ELR (cell line): ENCODE results near the gene ZNF638.

ENCODE experiments used
- DNase-seq: peaks from one replicate; pipeline ENCODE4 v3.0.0-alpha.2; 2015; ENCODE audit warnings: low read depth

ZNF638 gene

DNA sequence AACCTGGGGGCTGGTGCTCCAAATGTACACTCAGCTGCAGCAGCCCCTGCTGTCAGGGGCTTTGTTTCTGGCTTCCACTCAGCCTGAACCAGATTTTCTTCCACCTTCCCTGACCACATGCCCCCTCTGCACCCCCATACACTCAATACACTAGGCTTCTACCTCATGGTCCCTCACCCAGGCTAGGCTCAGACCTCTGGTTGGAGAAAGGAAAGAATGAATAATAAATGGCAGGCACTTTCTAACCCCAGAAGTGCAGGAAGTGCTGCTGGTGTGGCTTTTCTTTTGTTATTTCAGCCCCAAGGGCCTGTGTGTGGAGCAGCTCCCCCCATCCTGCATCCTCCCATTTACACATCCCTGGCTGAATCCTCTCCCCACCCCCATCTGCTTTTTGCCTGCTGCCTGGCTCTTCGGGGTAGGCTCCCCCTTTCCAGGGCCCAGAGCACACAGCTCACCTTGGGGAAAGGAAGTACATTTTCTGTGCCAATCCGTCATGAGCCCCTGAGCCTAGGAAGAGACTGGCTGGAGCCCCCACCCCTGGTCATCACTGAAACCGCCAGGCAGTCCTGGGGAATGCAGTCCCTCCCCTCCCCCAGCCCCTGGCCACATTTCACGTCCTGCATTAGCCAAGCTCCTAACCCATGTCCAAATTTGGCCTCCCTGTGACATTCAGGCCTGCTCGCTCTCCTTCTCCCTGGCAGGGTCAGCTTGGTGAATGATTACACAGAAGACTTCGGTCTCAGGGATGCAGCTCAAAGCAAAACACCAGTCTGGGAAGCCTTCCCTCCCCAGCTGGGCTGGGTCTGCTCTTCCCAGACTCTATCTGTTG is 124.4 kb downstream of the ZNF638 start:
- peak; percentile 36 for DNase-seq

DNA sequence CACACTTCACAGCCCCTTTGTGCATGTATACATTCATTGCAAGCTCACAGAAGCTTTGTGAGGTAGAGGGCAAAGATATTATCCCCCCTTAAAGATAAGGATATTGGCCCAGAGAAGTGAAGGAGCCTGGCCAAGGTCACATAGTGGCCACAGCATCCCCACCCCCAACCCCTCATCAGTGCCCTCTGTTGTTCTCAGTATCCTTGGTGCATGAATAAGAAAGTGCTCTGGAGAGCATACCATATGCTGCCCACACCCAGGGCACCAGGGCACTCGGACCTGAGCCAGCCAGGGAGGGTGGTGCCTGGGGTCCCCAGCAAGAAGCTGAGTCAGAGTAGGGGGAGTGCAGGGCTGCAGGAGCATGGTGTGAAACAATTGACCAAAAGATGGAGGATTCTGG is 125.0 kb downstream of the ZNF638 start:
- DNase-seq: no peak

- DNase-seq: no peak
These were observed 125.7 kb downstream of the ZNF638 start for GRCh38 chr2:71457123-71457915.

DNA sequence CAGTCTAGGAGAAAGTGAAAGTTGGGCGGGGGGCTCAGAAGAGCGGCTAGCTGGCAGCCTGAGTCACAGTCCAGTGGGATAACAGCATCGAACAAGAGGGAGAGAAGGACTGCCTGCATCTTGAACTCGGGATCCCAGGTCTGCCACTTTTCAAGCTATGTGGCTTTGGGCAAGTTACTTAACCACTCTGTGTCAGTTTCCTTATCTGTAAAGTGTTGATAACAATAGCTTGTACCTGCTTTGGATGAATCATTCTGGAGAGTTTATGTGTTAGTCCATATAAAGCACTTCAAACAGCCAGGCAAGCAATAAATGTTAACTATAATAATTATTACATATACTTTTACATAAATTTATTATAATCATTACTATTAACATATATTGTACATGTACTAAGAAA is 126.3 kb downstream of the ZNF638 start:
- DNase-seq: no peak

- peak; percentile 70 for DNase-seq
These were observed 127.0 kb downstream of the ZNF638 start for GRCh38 chr2:71458413-71459083.

DNA sequence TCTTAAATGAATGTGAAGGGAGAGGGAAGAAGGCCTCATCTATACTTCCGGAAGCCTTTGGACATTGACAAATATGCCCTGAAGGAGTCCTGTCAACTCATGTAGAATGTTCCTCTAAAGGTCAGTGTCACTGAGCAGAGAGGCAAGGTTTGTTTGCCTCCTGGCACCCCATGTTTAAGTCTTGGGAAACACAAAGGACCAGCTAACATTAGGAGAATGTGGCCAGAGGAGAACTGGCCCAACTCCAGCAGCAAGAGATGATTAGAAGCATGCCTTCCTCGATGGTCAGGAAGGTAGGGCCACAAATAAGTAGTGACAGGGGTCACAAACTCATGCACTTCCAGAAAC is 127.5 kb downstream of the ZNF638 start:
- no peak for DNase-seq

DNA sequence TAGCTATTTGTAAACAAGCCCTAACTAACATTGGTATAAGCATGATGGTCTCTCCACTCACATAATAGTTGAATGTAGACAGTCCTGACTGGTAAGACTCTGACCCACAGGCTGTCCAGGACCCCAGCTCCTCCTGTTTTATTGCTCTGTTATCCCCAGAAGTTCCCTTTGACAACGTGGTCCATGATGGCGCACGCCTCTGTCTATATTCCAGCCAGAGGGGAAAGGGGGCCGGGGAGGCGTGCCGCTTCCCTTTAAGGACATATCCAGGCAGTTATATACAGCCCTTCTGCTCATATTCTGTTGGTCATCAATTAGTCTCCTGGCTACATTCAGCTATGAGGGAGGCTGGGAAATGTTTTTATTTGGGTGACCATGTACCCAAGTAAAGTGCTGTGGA is 128.5 kb downstream of the ZNF638 start:
- DNase-seq: no peak

- peak; percentile 54 for DNase-seq
These were observed 129.2 kb downstream of the ZNF638 start for GRCh38 chr2:71460595-71461303.

DNA sequence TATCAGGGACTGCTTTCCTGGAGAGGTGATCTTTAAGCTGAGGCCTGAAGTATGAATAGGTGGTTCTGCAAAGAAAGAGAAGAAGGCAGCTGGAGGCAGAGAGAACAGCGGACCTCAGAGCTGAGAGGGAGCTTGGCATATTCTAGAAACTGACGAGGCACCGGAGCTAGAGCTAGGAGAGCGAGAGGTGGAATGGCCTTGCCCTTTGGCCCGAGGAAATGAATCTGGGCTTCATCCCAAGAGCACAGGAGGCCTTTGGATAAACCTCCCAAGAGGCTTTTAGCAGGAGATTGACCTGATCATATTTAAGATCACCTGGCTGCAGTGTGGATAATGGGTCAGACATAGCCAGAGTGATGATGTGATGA is 129.7 kb downstream of the ZNF638 start:
- no peak for DNase-seq

- DNase-seq: no peak
These were observed 130.5 kb downstream of the ZNF638 start for GRCh38 chr2:71462056-71462605.

DNA sequence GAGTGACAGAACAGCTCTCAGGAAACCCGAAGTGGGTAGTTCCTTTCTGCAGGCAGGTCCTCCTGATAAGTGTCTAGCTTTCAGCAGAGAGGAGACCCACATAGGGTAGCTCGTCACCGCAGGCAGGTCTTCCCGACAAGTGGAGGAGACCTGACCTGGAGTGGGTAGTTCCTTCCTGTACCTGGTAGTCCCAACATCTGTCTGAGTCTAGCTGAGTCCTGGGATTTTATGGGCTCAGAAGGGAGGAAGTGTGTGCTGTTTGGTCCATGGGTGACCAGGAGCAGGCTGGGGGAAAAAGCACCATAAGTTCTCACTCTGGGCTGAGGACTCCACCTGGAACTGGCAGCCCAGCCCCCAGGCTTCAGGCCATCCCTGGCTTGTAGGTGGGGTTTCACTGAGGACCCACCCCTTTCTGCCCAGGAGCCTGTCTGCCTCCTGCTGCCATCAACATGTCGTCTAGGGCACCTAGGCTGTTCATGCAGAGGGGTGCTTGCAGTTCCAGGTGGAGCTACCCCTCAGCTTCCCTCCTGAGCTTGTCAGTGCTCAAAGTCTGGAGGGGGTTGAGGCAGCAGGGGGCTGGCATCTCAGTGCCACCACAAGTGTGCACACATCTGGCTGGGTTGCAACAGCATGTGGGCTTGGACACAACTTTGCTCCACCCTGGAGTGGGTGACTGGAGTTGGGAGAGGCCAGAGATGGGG is 131.2 kb downstream of the ZNF638 start:
- no peak for DNase-seq

GRCh38 chr2:71463342-71463654 is 131.7 kb downstream of the ZNF638 start:
- DNase-seq: no peak

GRCh38 chr2:71464389-71464788 is 132.8 kb downstream of the ZNF638 start:
- no peak for DNase-seq

DNA sequence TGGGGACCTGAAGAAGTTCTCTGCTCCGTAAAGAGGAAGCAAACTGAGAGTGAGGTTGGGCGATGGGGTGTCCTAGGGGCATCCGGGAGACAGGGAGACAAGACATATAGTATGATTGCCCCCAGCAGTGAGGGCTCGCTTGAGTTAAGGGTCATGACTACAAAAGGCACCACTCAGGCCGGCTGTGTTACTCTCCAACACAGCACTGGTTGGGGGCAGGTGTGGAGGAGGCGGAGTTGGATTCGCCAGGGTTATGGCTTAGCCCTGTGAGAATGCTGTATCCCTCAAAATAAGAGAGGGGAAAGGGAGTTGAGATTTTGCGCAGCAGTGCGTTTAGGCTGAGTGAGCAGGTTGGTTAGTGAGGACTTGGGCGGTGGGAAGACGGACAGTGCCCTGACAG is 133.8 kb downstream of the ZNF638 start:
- DNase-seq: no peak

DNA sequence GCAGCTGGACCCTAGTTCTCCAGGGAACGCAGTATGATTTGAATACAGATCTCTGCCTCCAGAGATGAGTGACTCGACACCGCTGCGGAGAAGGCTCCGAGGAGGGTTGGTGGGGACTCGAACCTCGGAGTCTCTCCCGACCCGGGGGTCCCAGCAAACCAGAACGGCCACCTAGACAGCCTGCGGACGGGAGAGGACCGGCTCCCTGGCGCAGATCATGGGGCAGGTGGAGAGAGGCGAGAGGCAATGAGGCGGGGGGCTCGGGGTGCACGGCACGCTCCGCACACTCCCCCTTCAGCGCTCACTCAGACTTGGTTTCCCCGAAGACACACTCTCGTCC is 134.3 kb downstream of the ZNF638 start:
- no peak for DNase-seq

DNA sequence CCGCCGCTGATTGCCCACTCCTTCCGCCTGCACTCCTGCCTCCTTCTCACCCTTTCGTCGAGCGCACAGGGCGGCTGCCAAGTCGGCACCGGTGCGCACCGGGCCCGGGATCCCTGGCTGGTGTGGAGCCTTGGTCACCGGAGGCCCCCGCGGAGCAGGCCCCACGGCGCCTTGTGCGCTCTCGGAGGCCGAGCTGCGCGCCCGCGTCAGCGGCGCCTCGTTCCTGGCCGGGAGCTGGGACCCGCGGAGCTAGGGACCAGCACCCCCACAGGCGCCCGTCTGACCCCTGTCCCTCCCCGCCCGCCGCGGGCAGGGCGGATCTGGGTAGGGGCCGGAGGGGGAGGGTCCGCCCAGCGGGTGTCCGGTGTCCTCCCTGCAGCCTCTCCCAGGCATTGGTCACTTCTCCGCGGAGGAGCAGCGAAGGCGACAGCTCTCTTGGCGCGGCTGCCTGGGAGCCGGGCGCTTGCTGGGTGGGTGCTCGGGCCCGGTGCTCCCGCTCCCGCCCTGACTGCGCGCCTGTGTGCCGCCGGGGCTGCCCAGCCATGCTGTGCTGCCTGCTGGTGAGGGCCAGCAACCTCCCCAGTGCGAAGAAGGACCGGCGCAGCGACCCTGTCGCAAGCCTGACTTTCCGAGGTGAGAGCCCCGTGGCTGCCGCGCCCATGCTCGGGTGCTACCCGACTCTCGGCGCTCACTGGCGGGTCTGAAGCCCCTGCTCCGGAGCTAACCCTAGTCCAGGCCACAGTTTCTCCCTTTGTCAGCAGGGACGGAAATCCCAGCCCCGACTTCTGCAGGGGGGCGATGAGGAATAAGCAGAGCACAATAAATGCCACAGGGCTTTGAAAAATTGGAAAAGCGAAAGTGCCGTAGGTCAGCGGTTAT is 135.0 kb downstream of the ZNF638 start:
- peak; percentile 54 for DNase-seq

DNA sequence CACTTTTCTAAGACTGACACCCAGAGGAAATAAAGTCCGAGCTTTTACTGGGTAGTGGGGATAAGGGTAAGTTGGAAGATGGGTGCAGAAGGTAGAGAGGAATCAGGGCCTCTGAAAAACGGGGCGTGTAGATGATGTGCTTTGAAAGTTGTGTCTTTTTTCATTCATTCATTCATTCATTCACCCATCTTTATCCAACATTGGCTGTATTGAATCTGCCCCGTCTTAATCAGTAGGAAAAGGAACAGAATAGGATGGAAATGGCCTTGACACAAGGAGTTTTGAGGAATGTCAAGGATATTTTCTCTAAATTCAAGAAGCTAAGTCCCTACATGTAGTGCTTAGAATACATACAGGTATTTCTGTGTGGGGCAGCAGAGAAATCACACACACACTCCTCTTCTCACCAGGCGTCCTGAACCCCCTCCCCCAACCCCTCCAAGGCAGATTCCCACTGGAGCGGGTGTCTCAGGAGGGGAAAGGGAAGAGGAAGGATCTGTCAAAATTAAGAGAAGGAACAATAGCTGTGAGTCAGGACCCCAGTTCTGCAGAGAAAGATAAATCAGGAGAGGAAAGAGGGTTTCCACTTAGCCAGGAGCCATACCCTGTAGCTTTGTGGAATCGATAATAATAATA is 135.7 kb downstream of the ZNF638 start:
- DNase-seq: peak; percentile 28

- no peak for DNase-seq
These were observed 136.9 kb downstream of the ZNF638 start for GRCh38 chr2:71468279-71469015.
